HG02571 (cell line): ENCODE results near the gene GPR83.
"Not testable (repeated sequence)": the region's sequence is repeated elsewhere in the genome, so short reads cannot be mapped to it uniquely, and the experiment has no call there.

Source experiments
- ATAC-seq: cut with Tn5 transposase; IDR thresholded peaks from one replicate; pipeline ENCODE4 v1.9.1; 2021; ENCODE audit warnings: mild to moderate bottlenecking, moderate library complexity; ENCODE audit not compliant: unreplicated experiment

The GPR83 gene

DNA sequence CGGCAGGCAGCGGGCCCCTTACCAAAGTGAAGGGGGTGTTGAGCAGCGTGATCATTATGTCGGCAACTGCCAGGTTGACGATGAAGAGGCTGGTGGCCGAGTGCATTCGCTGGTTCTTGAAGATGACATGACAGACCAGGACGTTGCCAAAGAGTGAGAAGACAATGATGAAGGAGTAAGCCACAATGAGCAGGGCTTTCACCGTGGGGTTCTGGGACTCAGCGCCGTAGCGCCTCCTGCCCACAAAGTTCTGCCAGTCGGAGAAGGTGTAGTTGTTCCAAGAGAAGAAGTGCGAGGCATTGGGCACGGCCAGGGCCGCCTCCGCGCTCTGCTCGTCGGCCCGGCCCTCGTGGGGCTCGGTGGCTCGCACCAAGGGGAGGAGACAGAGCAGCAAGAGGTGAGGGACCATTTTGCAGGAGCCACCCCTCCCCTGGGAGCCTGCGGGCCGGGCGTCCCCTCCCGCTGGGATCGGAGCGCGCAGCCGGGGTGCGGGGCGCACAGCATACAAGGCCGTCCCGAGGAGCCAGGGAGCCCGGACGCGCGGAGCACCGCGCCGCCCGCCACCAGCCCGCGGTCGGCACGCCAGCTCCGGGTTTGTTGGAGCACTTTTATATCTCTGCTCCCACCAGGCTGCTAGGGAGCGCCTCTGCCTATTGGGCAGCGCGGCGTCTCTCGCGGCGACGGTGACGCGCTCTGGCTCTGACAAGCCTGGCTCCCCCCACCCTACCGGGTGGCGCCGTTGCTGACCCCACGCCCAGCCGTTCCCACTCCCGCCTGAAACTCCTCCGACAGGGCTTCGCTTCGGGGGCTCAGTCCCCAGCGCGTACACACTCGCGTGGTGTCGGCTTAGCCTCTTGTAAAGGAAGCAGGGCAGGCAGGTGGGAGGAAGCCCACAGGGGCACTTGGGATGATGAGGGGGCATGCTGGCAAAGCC, at the start of gene GPR83:
GPR83 (minus strand) TSS at position 581 of the 934 bp plus-strand sequence; CDS start at position 409, 172 bp downstream.
- no peak for ATAC-seq

DNA sequence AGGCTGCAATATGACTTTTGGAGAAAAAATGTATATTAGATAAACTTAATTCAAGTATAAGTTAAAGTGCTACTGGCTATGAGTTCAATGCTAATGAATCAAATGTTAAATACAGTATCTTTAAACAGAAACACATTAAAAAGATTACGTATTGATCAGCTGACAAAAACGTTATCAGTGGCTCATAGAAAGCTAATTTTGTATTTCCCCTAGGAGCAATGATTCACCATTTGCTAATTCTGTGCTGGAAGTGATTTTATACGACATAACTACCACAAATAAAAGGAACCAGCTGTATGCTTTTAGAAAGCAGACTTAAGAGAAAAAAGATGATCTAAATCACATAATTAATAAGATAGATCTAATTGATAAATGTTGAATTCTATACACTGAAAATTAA, 48.8 kb upstream of the GPR83 start:
- no peak for ATAC-seq

DNA sequence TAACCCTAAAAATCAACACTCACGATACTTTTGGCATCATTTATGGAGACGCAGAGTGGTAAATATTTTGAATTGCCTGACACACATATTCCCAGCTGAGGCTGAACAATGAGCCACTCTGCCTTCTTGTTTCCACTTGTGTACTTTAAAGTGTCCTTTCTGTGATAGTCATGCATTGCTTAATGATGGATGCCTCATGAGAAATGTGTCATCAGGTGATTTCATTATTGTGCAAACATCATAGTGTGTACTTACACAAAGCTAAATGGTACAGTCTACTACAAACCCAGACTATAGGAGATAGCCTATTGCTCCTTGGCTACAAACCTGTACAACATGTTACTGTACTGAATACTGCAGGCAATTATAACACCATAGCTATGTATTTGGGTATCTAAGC, 48.2 kb upstream of the GPR83 start:
- no peak for ATAC-seq

DNA sequence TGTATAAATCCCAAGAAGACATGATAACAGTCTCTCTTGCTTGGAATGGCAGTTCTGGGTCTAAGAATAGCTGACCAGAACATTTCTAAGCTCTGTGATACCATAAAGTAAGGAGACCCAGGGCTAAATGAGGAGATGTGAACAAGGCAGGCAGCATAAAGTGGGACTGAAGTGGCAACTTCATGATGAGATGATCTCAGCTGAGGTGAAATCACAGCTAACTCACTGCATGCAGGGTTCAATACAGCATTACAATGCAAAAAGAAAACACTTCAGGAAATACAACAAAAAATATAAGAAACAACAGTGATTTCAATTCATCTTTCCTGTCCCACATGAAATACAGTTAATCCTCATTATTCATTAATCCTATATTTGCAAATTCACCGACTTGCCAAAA, 47.8 kb upstream of the GPR83 start:
- no peak for ATAC-seq

DNA sequence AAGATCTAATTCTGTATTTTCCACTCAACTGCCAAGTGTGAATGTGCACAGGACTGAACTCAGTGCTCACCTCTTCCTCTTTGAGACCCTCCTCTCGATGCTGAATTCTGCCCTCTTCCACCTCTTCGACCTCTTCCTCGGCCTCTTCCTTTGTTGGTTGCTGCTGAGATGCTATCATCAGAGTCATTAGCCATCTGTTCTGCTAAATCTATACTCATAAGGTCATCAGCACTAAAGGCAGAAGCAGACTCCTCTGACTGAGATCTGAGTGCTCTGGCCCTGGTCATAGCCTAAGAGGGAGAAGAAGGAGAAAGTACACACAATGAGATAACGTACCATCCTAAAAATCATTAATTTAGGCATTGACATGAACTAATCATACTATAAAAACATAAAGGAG, 45.9 kb upstream of the GPR83 start:
- no peak for ATAC-seq

DNA sequence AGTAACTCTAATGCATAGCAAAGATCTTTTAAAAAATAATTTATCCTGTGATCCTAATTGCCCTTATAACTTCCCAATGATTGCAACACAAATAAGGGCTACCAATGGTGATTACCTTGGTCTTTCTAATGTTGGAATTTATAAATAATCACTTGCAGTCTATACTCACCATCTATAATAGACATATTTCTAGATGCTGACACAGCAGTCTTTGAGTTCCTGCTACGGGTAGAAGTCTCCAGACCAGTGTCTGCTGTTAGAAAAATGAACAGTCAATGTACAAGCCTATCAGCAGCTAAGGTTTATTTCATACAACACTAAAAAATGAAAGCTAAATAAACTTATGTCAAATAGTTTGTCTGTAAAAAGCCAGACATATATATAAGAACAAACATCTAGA, 44.4 kb upstream of the GPR83 start:
- ATAC-seq, result no peak

DNA sequence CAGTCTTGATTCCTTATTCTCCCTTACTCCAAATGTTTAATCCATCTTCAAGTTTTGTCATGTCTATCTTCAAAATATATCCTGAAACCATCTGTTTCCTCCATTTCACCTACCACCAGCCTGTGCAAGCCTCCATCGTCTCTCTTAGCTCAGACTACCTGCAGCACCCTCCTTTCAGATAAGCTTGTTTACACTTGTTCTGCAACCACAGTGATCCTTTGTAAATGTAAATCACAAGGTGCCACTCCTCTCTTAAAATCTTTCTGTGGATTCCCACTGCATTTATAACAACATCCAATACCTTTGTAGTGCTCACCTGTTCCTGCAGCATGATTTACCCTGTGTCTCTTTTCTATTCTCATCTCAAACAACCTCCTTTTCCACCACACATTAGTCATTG, 31.8 kb upstream of the GPR83 start:
- ATAC-seq, result no peak

DNA sequence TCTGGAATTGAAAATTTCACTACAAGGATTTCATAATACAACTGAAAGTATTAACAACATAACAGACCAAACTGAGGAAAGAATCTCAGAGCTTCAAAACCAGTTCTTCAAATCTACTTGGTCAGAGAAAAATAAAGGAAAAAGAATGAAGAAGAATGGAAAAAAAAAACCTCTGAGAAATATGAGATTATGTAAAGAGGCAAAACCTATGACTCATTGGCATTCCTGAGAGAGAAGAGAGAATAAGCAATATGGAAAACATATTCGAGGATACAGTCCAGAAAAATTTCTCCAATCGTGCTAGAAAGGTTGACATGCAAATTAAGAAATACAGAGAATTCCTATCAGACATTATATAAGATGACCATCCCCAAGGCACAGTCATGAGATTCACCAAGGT, 23.4 kb upstream of the GPR83 start:
- ATAC-seq, result no peak

DNA sequence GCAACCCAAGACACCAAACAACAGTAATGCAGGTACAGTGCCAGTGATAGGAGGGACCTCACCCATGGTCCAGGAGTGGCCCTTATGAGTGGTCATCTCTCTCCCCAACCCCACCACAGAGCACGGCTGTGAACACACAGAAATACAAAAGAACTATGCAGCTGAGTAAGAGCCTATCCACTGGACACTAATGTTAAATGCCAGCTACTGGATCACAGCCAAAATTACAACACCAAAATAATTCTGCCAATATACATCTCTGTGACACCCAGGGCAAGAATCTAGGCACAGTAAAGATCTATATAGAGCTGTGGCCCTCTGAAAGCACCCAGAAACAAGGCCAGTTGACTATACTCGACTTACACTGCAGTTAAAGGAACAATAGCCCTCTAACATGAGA, 22.8 kb upstream of the GPR83 start:
- ATAC-seq, result no peak

DNA sequence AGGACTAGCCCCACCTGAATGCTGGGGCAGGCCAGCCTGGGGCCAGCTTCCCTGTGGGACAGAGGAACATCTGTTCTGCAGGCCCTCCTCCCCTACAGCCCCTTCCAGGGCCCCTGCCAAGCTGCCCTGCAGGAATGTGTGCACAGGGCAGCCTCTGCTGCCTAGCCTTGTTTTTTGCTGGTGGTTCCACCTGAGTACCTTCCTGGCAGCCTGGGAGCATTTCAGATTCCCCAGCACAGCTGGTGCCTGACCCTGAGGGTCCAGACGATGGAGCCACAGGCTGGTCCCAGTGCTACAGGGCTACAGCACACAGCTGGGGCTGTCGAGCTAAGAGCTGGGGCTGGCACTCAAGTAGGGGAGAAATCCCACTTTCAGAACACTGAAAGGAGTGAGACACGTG, 22.3 kb upstream of the GPR83 start:
- no peak for ATAC-seq

DNA sequence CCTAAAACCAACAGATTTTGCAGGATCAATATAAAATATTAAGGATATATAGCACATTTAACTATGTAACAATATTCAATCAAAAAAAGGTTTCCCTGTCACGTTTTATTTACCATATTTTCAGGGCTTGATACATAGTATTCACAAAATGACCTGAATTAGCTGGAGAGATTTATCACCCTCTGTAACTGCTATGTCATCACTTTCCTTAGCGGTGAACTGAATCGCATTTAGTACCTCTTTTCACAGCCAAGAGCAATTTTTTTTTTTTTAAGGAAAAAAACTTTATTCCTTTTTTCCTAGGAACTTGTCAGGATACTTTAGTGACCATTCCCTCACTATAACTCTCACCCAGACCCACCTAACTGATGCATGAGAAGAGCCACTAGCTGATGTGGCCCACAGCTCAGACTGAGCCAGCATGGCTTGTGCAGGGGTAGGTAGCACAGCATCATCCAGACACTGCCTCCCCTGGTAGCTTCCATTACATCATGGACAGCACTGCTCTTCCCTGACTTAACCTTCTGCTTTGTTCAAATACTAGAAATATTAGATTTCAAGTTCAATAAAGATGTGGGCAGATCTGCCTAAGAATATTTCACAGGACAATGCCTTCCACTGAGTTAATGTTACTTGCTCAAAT, 17.0 kb upstream of the GPR83 start:
- ATAC-seq, result no peak

DNA sequence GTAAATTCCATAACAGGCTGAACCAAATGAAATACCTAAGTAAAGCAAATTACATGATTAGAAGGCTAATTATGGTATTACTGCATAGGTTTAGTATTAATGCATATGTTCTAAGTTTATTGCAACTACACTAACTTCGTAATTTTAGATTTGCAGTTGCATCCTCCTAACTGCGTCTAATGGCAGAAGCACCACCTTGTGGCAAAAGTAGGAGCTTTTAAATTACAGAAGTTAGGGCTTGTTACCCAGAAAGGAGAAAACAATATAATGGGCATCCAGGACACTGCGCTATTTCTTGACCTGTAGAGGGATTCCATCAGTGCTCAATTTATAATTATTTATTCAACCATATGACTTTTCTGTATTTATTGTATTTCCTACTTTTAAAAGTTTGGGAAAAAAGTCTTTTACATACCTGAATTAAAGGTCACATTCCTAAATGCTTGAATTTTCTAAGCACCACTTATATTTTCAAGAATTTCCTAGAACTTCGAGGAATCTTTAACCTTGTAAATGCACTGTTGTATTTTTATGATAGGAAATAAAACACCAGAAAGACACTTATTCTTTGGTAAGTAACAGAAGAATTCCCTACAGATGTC, 16.3 kb upstream of the GPR83 start:
- ATAC-seq, result no peak

DNA sequence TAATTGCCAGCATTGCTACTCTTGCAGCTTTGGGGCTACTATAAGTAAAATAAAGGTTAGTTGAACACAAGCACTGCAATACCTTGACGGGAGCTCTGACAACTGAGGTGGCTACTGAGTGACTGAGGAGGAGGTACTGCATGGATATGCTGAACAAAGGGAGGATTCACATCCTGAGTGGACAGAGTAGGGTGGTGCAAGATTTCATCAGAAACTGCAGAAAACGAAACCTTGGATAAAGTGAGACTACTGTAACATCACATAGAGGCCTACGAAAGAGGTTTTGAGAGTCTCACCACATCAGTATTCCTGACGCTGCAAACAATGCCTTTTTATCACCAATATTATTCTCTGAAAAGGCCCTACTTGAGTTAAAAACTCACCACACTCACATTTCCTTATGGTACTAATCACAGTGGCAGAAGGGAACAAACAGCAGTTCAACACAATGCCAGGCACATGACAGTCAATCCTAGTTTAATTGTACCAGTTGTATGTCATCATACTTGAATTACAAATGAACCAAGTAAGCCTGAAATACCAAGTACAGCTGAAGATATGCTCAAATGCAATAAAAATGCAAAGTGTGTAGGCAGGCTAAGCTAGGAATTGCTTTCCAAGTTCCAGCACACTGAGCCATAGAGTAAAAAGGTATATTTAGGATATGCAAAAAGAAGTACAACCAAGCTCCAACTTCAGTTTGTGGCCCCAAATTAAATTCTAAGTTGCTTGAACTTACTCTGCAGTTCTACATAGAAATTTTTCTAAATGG, 4.0 kb upstream of the GPR83 start:
- no peak for ATAC-seq

DNA sequence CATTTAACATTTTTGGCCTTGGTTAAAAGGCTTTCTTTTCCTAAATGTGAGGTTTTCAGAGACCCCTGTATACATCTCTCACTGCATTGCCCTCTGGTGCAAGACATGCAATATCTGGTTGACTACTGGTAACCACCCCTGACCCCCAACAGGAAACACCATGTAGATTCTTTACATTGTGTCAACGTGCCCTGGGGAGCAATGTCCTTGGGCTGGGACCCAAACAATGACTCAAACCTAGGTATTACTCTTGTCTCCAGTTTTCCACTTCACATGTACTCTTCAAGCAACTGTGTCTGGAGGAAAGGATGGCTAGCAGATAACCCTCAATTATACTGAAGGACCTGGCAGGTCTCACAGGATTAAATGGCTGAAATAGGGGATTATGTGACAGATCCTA, 1.1 kb upstream of the GPR83 start:
- no peak for ATAC-seq

DNA sequence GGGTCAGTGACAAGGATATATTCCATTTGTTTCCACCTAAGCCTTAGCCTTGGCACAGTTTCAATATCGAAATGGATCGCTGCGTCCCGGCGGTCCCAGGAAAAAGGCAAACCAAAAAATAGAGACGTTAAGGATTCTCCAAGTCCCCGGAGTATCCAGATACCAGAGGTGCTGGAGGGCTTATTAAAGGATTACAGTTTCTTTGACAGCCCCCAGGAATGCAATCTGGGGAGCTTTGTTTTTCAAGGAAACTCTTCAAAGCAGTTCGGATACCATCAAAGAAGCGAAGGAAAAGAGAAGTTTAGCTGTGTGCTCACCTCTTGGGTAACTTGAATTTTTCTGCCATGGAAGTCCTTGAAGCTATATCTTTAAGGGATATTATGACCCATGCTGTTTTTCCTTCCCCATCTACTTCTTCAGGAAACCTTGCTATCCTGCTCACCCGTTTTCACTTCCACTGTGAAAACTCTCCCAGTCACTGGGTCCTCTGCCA, 600 bp upstream of the GPR83 start:
- ATAC-seq, result no peak

DNA sequence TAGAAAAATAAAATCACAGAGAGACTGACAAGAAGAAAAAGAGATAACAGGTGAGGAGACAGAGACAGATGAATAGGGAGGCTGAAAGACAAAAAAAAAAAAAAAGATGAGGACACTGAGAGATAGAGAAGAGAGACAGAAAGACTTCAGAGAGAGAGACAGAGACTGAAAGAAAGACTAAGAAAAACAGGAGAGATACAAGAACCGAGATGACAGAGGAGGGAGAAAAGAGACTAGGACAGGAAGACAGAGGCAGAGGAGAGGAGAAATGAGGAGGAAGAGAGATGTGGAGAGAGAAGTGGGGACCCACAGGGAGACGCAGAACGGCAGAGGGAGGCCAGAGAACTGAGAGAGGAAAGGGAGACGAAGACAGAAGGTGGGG, 771 bp downstream of the GPR83 start:
- ATAC-seq, result no peak

DNA sequence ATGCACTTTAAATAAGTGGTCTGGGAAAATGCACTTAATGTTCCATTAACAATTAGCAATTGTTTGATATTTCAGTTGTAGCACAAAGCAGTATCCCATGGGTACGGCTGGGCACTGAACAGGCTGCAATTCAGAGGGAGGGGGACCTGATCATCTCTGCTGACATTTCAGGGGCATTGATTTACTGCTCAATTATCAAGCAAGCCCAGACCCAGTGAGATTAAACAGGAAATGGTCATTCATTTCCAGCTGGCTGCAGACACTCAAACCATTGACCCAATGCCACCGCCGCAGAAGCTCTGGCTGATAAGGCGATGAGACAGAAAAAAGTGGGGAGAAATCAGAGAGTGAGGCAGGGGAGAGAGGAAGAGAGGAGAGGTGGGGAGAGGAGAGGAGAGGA, 1.2 kb downstream of the GPR83 start:
- ATAC-seq, result no peak

DNA sequence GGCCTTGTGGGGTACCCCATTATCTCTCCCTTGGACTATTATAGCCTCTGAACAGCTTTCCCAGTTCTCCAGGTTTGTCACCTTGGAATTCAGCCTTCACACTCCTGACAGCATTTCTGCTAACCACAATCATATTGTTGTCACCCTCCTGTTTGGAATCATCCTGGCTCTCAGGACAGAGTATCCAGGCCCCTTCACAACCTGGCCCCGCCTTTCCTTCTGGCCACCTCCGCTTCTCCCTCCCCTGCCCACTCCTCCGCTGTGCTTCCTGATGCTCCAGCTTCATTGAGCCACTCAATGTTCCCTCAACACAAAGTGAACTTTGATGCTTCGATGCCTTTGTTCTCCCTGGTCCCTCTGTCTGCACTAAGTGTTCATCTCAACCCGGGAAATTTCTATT, 3.1 kb downstream of the GPR83 start:
- ATAC-seq, result no peak

DNA sequence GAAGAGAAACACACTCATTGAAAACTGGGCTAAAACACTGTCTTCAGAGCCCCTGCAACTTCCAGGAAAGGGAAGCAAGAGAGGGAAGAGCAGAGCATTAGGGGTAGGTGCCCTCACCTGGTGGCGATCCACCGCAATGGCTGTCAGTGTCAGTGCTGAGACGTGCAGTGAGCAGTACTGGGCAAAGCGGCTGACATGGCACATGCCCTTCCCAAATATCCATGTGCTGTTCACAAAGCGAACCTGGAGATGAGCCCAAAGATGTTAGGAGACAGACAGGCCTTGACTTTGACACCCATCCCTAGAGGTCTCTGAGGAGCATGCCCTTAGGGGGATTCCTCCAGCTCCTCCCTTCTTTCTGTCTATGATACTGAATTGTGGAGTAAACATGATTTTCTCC, 4.9 kb downstream of the GPR83 start:
- no peak for ATAC-seq

DNA sequence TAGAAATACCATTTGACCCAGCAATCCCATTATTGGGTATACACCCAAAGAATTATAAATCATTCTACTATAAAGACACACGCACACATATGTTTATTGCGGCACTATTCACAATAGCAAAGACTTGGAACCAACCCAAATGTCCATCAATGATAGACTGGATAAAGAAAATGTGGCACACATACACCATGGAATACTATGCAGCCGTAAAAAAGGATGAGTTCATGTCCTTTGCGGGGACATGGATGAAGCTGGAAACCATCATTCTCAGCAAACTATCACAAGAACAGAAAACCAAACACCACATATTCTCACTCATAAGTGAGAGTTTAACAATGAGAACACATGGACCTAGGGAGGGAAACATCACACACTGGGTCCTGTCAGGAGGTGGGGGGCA, 9.3 kb downstream of the GPR83 start:
- not testable (repeated sequence) for ATAC-seq

DNA sequence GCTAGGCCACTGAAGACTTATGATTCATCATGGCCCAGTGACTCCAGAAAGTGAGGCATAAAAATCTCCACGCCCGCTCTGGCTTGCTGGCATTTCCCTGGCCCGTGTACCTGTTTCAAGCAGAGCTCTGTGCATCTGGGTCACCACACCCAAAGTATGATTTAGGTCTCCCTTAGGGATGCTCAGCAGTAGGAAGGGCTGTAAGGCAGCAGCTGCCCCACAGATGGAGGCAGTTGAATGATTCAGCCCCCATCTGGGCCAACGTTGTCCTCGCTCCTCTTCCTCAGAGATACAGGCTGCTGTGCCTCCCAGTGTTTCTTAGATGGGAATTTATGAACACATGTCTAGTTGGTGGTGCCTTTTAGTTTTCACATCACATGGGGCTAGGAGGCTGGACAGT, 21.6 kb downstream of the GPR83 start:
- ATAC-seq, result no peak
